Spleen (tissue), 11 donors: ENCODE data around the gene MAP4K3. TPM values are rescaled to one million over a fixed set of nuclear protein-coding genes. Genes with fewer than 3 reads are reported as not detected.
A peak's percentile ranks its signal among the peaks of the same experiment; 100 is the strongest.

ENCODE experiments used
- DNase-seq: peaks from one replicate; pipeline ENCODE4 v3.0.0-alpha.2; 2020
- H3K27ac ChIP-seq, 8 donors: fragments of 200-600 bp; sonication (generic) in 7 of 8; 1 replicate in 4 of 8; 2 replicates in 4 of 8; pipeline versions ENCODE4 v1.5.0 to v1.8.0; 2016 to 2021; ENCODE audit warnings: inconsistent platforms in 4 of 8, mild to moderate bottlenecking in 4 of 8, moderate library complexity in 1 of 8
- H3K27me3 ChIP-seq, 7 donors: fragments of 200-600 bp; sonication (generic) in 6 of 7; replicated peaks in 1 of 7; 1 replicate in 4 of 7; 2 replicates in 3 of 7; pipeline versions ENCODE4 v1.5.0 to v1.8.0; 2016 to 2021; ENCODE audit warnings: inconsistent platforms in 3 of 7, mild to moderate bottlenecking in 1 of 7
- H3K36me3 ChIP-seq, 6 donors: fragments of 200-600 bp; sonication (generic) in 5 of 6; 1 replicate in 4 of 6; 2 replicates in 2 of 6; pipeline versions ENCODE4 v1.5.0 to v1.8.0; 2016 to 2021; ENCODE audit warnings: inconsistent platforms in 2 of 6
- H3K4me1 ChIP-seq, 6 donors: fragments of 200-600 bp; sonication (generic) in 5 of 6; 1 replicate in 3 of 6; 2 replicates in 3 of 6; pipeline versions ENCODE4 v1.5.0 to v1.8.0; 2016 to 2021; ENCODE audit warnings: inconsistent platforms in 3 of 6
- H3K4me3 ChIP-seq, 8 donors: fragments of 200-600 bp; sonication (generic) in 7 of 8; 1 replicate in 4 of 8; 2 replicates in 4 of 8; pipeline versions ENCODE4 v1.5.0 to v1.8.0; 2016 to 2021; ENCODE audit warnings: inconsistent platforms in 4 of 8, mild to moderate bottlenecking in 4 of 8, moderate library complexity in 2 of 8
- H3K9me3 ChIP-seq, 8 donors: fragments of 200-600 bp; sonication (generic) in 7 of 8; 1 replicate in 4 of 8; 2 replicates in 4 of 8; pipeline versions ENCODE4 v1.5.0 to v1.8.0; 2016 to 2021; ENCODE audit warnings: inconsistent platforms in 4 of 8
- CTCF ChIP-seq, 11 experiments: fragments of 200-600 bp in 7 of 11; fragments of 450-650 bp in 4 of 11; sonication (generic) in 4 of 11; IDR thresholded peaks in 8 of 11; conservative IDR thresholded peaks in 3 of 11; 1 replicate in 7 of 11; 2 replicates in 4 of 11; pipeline versions ENCODE4 v1.4.0 to v1.8.0; 2016 to 2021; ENCODE audit warnings: antibody characterized with exemption in 11 of 11, inconsistent platforms in 4 of 11, mild to moderate bottlenecking in 1 of 11
- POLR2A ChIP-seq, 3 donors: fragments of 450-650 bp; IDR thresholded peaks; one replicate each; pipeline ENCODE4 v1.5.1; 2017; ENCODE audit warnings: antibody characterized with exemption in 3 of 3, mild to moderate bottlenecking in 1 of 3
- POLR2AphosphoS5 ChIP-seq, 3 donors: sonication (generic); formaldehyde crosslinking; IDR thresholded peaks; one replicate each; pipeline ENCODE4 v1.5.1; 2017; ENCODE audit warnings: antibody characterized with exemption in 3 of 3
- whole genome bisulfite sequencing, 5 donors: extraction: QIAGEN DNeasy Blood & Tissue Kit in 3 of 5; methylation state at CpG; one replicate each; pipeline versions ENCODE4 v1.1.5 to v1.1.7; 2013 to 2018; 5-methylcytosine and 5-hydroxymethylcytosine counted together
- intact Hi-C: fragments of 100-400 bp; cut with DNase I; formaldehyde crosslinking; loops from one replicate; pipeline ENCODE4 v1.15.0; 2023; ENCODE audit warnings: low total_unique reads
- polyA plus RNA-seq, 3 donors: library from polyadenylated mRNA; stranded (reverse); fragments of 200-250 nt; gene quantifications; one replicate each; pipeline ENCODE4 v1.2.1, GENCODE V29; 2013
- total RNA-seq, 7 donors: library from RNA; depleted of rRNA in 3 of 7; stranded (reverse); fragments of >200 nt in 3 of 7; fragmentation: NEBNext Ultra II Directional in 4 of 7; extraction: Animal tissue kit (Norgen Biotek cat#: 25700) in 4 of 7; gene quantifications; one replicate each; pipeline versions ENCODE4 v1.1.0 to v1.2.1, GENCODE V29; 2016 to 2021
- donor health status: healthy with polysubstance abuse.
- donor health status: DM: no; HTN: no; CAD: no; lungs with moderate emphysema.
- donor health status: DM: no; HTN: no; CAD: no.
- donor health status: Bipolar disorder and iron deficiency.
- donor health status: healthy.
- donor health status: DM: no; HTN: no; CAD: no.
- donor health status: DM: yes; HTN: yes; CAD: no.

Gene MAP4K3
- total and polyA plus RNA-seq, 10 donors = 5.8 to 49.5 (median 32.6) TPM

GRCh38 chr2:39447266-39448168, 10.4 kb upstream of the MAP4K3 start:
- Histone ChIP-seq H3K27me3 (no peaks in the 10 kb centered on the region), H3K36me3 (peaks cover 0 to 7% (median 0%) of the 10 kb centered on the region in 6 donors), H3K4me3 (no peak overlapping the region), H3K27ac (no peak overlapping the region), H3K4me1 (no peaks in the 10 kb centered on the region), H3K9me3 (peaks cover 0 to 12% (median 8%) of the 10 kb centered on the region in 8 donors)
- intact Hi-C loops = no loop called here
- TF ChIP-seq POLR2A (IDR thresholded peaks at IDR 0.05) (no peak), CTCF (IDR thresholded peaks at IDR 0.05 in 8 of 11, conservative IDR thresholded peaks at IDR 0.05 in 3 of 11) (no peak), POLR2AphosphoS5 (IDR thresholded peaks at IDR 0.05) (no peak)
- 95 to 99% (median 96%) methylated on average over 6 of the region's 6 CpGs for WGBS, 5 donors
- DNase-seq = no peak

GRCh38 chr2:39445934-39446333, 8.8 kb upstream of the MAP4K3 start:
- intact Hi-C loops = no loop called here
- 91 to 97% (median 92%) methylated on average over 3 of the region's 3 CpGs for WGBS, 5 donors
- H3K27me3 ChIP-seq = no peaks in the 10 kb centered on the region
- H3K9me3 ChIP-seq = peaks cover 0 to 16% (median 11%) of the 10 kb centered on the region in 8 donors
- no peak for DNase-seq
- peaks cover 0 to 7% (median 0%) of the 10 kb centered on the region in 6 donors for H3K36me3 ChIP-seq
- TF ChIP-seq POLR2AphosphoS5 (IDR thresholded peaks at IDR 0.05) = no peak
- no peak overlapping the region for H3K4me3 ChIP-seq
- no peak overlapping the region for H3K27ac ChIP-seq
- H3K4me1 ChIP-seq = no peaks in the 10 kb centered on the region

- TF ChIP-seq POLR2AphosphoS5 (IDR thresholded peaks at IDR 0.05) (no peak), CTCF (IDR thresholded peaks at IDR 0.05 in 8 of 11, conservative IDR thresholded peaks at IDR 0.05 in 3 of 11) (no peak), POLR2A (IDR thresholded peaks at IDR 0.05) (no peak)
Observed at GRCh38 chr2:39443009-39443408, 5.9 kb upstream of the MAP4K3 start.

GRCh38 chr2:39437522-39438296, 624 bp upstream of the MAP4K3 start:
- peak; percentile 84 for DNase-seq
- no peaks in the 10 kb centered on the region for H3K27me3 ChIP-seq
- H3K4me3 ChIP-seq = peak overlapping the region; percentile 72 to 89 (median 82)
- intact Hi-C loops = no loop called here
- H3K4me1 ChIP-seq = peaks cover 17 to 58% (median 41%) of the 10 kb centered on the region in 6 donors
- no peaks in the 10 kb centered on the region for H3K36me3 ChIP-seq
- H3K9me3 ChIP-seq = peaks cover 0 to 7% (median 5%) of the 10 kb centered on the region in 8 donors
- H3K27ac ChIP-seq = peak overlapping the region; percentile 83 to 95 (median 92)
- TF ChIP-seq POLR2A (IDR thresholded peaks at IDR 0.05) (no peak), POLR2AphosphoS5 (IDR thresholded peaks at IDR 0.05) (peak in 1 of 3 donors; percentile 70), CTCF (IDR thresholded peaks at IDR 0.05 in 8 of 11, conservative IDR thresholded peaks at IDR 0.05 in 3 of 11) (no peak)
- 6 to 21% (median 7%) methylated on average over 26 to 28 of the region's 28 CpGs for WGBS, 5 donors

More at GRCh38 chr2:39443009-39443408, 5.9 kb upstream of the MAP4K3 start:
- WGBS, 5 donors = 86 to 100% (median 100%) methylated on average over 1 of the region's 1 CpG
- no peak overlapping the region for H3K4me3 ChIP-seq
- H3K36me3 ChIP-seq = peaks cover 0 to 7% (median 0%) of the 10 kb centered on the region in 6 donors
- H3K27ac ChIP-seq = no peak overlapping the region
- H3K27me3 ChIP-seq = no peaks in the 10 kb centered on the region
- peaks cover 3 to 13% (median 9%) of the 10 kb centered on the region in 6 donors for H3K4me1 ChIP-seq
- peaks cover 0 to 16% (median 11%) of the 10 kb centered on the region in 8 donors for H3K9me3 ChIP-seq
- intact Hi-C loops = no loop called here
- DNase-seq = no peak
